OCI-LY7 (cell line): ENCODE data around the gene DENND10. TPM values are rescaled to one million over a fixed set of nuclear protein-coding genes. Genes with fewer than 3 reads are reported as not detected.
A peak's percentile ranks its signal among the peaks of the same experiment; 100 is the strongest.

Experiments used
- Bru-seq: library from RNA; stranded (reverse); fragments of 400-500 nt; gene quantifications from one replicate; lab custom pipeline; 2021; lab: Mats Ljungman, UMichigan
- BruChase-seq, 2 experiments: library from RNA; stranded (reverse); fragments of 400-500 nt; gene quantifications; one replicate each; lab custom pipeline; 2021; lab: Mats Ljungman, UMichigan
- BruUV-seq: library from RNA; stranded (reverse); fragments of 400-500 nt; replicated peaks from 2 replicates; lab custom pipeline; 2021; lab: Mats Ljungman, UMichigan
- CTCF ChIA-PET: fragments of 300-600 bp; sonication (Branson Sonifier 250); formaldehyde crosslinking; loops from one replicate; lab custom pipeline; 2022; ENCODE audit warnings: antibody characterized with exemption; ENCODE audit not compliant: unreplicated experiment; lab: Charles Lee
- POLR2A ChIA-PET: fragments of 300-600 bp; sonication (Branson Sonifier 250); formaldehyde crosslinking; loops from one replicate; lab custom pipeline; 2022; ENCODE audit warnings: antibody characterized with exemption; lab: Charles Lee
- DNase-seq: peaks from one replicate; pipeline ENCODE4 v3.0.0-alpha.2; 2015; ENCODE audit warnings: low spot score
- H2AFZ ChIP-seq: fragments of 200-600 bp; sonication (generic), shearing (Covaris generic); 2 replicates; pipeline ENCODE4 v1.6.1; 2014; ENCODE audit warnings: mild to moderate bottlenecking, antibody characterized with exemption, low read length, moderate library complexity
- H3K27ac ChIP-seq: fragments of 200-600 bp; sonication (generic); 2 replicates; pipeline ENCODE4 v1.5.1; 2014; ENCODE audit warnings: mixed run types, low read depth, mild to moderate bottlenecking, moderate library complexity, low read length, inconsistent platforms; ENCODE audit not compliant: poor library complexity, severe bottlenecking
- H3K36me3 ChIP-seq: fragments of 200-600 bp; sonication (generic); 2 replicates; pipeline ENCODE4 v1.6.1; 2014; ENCODE audit warnings: mild to moderate bottlenecking, antibody characterized with exemption, low read length, moderate library complexity, mixed read lengths; ENCODE audit not compliant: insufficient read depth
- H3K4me1 ChIP-seq: fragments of 200-600 bp; sonication (generic); 2 replicates; pipeline ENCODE4 v1.5.1; 2014; ENCODE audit warnings: mild to moderate bottlenecking, low read length; ENCODE audit not compliant: insufficient read depth, poor library complexity, severe bottlenecking
- H3K4me2 ChIP-seq: fragments of 200-600 bp; sonication (generic); 2 replicates; pipeline ENCODE4 v1.6.1; 2014; ENCODE audit warnings: mild to moderate bottlenecking, low read length
- H3K4me3 ChIP-seq: fragments of 200-600 bp; sonication (generic); 2 replicates; pipeline ENCODE4 v1.5.1; 2014; ENCODE audit warnings: mild to moderate bottlenecking, low read depth, low read length; ENCODE audit not compliant: poor library complexity, severe bottlenecking
- H3K79me2 ChIP-seq: fragments of 200-600 bp; sonication (generic); 2 replicates; pipeline ENCODE4 v1.6.1; 2016; ENCODE audit warnings: low read depth, mild to moderate bottlenecking, low read length, moderate library complexity, mixed read lengths; ENCODE audit not compliant: insufficient read depth
- H3K9me2 ChIP-seq: fragments of 200-600 bp; sonication (generic); 2 replicates; pipeline ENCODE4 v1.6.1; 2016; ENCODE audit warnings: mild to moderate bottlenecking, low read length, mixed read lengths; ENCODE audit not compliant: insufficient read depth
- H3K9me3 ChIP-seq: fragments of 200-600 bp; sonication (generic); 2 replicates; pipeline ENCODE4 v1.6.1; 2014; ENCODE audit warnings: mild to moderate bottlenecking, mixed run types, low read length, mixed read lengths
- H4K20me1 ChIP-seq: fragments of 200-600 bp; sonication (generic); 2 replicates; pipeline ENCODE4 v1.6.1; 2014; ENCODE audit warnings: mild to moderate bottlenecking, antibody characterized with exemption, low read length, moderate library complexity, mixed read lengths; ENCODE audit not compliant: insufficient read depth
- EZH2phosphoT487 ChIP-seq: fragments of 200-600 bp; sonication (generic); IDR thresholded peaks from 2 replicates; pipeline ENCODE4 v1.6.1; 2018; ENCODE audit warnings: low read depth, borderline replicate concordance, mild to moderate bottlenecking, mixed run types, antibody characterized with exemption, low read length, moderate library complexity, mixed read lengths
- intact Hi-C: fragments of 100-400 bp; cut with micrococcal nuclease; formaldehyde crosslinking; loops from one replicate; pipeline ENCODE4 v1.10.0; 2022; ENCODE audit not compliant: unreplicated experiment
- long read RNA-seq: library from polyadenylated mRNA; stranded (forward); transcript quantifications from one replicate; pipeline ENCODE4 v2.0.0, GENCODE V29; 2022
- total RNA-seq, 2 experiments: library from RNA; depleted of rRNA in 1 of 2; stranded (reverse); fragments of >200 nt in 1 of 2; shearing (Covaris generic) in 1 of 2; gene quantifications; 2 replicates each; pipeline ENCODE4 v1.2.3, GENCODE V29; 2014 to 2022
- TF ChIP-seq, protein P1 (sequence below): fragments of 200-600 bp; sonication (generic); conservative IDR thresholded peaks from 2 replicates; pipeline ENCODE4 v1.5.1; 2014; ENCODE audit warnings: mild to moderate bottlenecking, antibody characterized with exemption, low read length, moderate library complexity, mixed read lengths

The DENND10 gene, protein sequence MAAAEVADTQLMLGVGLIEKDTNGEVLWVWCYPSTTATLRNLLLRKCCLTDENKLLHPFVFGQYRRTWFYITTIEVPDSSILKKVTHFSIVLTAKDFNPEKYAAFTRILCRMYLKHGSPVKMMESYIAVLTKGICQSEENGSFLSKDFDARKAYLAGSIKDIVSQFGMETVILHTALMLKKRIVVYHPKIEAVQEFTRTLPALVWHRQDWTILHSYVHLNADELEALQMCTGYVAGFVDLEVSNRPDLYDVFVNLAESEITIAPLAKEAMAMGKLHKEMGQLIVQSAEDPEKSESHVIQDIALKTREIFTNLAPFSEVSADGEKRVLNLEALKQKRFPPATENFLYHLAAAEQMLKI
- total RNA-seq (2014; rRNA removed; shearing (Covaris generic)), result 17.8 and 18.0 TPM in 2 replicates
- 27.1 and 29.1 TPM in 2 replicates for total RNA-seq (2022)
- Bru-seq, nascent RNA, result percentile 55 among the genes with signal in this experiment
- percentile 51 among the genes with signal in this experiment for BruChase-seq, experiment 1, labeled RNA remaining after a 6-hour chase
- percentile 54 among the genes with signal in this experiment for BruChase-seq, experiment 2, labeled RNA remaining after a 2-hour chase
- long read RNA-seq, transcript FAM45A-201 (9 exons, 1,648 nt), result major isoform, 22 of 62 reads
- long read RNA-seq, partial matches to known transcripts, result 1 of 62 reads
- long read RNA-seq, other reads (novel, unspliced or antisense), result 36 of 62 reads

DNA sequence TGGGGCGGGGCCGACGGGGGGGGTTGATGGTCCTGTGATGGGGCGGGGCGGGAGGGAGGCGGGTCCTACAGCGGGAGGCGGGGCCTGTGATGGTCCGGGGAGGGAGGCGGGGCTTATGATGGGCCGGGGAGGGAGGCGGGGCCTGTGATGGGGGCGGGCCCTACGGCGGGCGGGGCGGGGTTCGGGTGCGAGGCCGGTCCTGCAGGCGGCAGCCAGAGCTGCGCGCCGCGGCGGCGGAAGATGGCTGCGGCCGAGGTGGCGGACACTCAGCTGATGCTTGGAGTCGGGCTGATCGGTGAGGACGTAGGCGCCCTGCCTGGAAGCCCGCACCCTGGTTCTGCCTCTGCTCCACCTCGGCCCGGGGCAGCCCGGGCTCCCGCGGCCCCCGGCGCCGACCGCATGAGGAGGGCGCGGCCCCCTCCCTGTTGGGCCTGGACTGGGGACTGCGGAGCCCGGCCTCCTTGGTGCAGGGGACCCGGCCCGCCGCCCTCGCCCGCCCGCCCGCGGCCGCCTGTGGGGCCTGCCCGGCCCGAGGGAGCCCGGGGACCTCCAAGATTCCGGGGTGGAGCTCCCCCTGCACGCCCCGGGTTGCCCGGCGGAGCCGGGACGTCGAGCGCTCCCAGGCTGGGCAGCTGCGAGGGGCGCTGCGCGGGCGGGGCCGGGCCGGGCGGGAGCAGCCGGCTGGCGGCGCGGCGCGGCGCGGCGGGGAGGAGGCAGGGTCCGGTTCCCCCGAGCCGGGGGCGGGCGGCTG lies at the start of gene DENND10:
TSS of gene DENND10 (plus strand) at position 211 of the 751 bp plus-strand sequence. CDS start at position 241, 30 bp downstream.
- TF ChIP-seq, protein P1, sequence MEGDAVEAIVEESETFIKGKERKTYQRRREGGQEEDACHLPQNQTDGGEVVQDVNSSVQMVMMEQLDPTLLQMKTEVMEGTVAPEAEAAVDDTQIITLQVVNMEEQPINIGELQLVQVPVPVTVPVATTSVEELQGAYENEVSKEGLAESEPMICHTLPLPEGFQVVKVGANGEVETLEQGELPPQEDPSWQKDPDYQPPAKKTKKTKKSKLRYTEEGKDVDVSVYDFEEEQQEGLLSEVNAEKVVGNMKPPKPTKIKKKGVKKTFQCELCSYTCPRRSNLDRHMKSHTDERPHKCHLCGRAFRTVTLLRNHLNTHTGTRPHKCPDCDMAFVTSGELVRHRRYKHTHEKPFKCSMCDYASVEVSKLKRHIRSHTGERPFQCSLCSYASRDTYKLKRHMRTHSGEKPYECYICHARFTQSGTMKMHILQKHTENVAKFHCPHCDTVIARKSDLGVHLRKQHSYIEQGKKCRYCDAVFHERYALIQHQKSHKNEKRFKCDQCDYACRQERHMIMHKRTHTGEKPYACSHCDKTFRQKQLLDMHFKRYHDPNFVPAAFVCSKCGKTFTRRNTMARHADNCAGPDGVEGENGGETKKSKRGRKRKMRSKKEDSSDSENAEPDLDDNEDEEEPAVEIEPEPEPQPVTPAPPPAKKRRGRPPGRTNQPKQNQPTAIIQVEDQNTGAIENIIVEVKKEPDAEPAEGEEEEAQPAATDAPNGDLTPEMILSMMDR, result no peak
- TF ChIP-seq EZH2phosphoT487, result no peak
- ChIA-PET CTCF (interaction anchor here (0.9 to 1.2 kb wide), 2 partner anchors 15 to 18 kb away, joined by 3 to 4 read pairs; no protein-coding TSS in a partner anchor), POLR2A (interaction anchor here (0.6 to 2.0 kb wide), 13 partner anchors 8 to 761 kb away, joined by 3 to 10 read pairs (median 4); partner anchors contain the start of gene EIF3A)
- H4K20me1 ChIP-seq, result no peaks in the 10 kb centered on the region
- H3K36me3 ChIP-seq, result peaks cover 8% of the 10 kb centered on the region; the same call in 1 of the 2 replicates
- intact Hi-C loops, result loop anchor here (1.0 to 2.0 kb wide), 2 partner anchors 17 to 61 kb away; partner anchors contain the start of gene SFXN4
- no peak within 1 kb of the TSS for H3K27ac ChIP-seq
- no TSS peak for BruUV-seq
- H3K4me1 ChIP-seq, result peaks cover 17% of the 10 kb centered on the region
- H3K4me2 ChIP-seq, result peak within 1 kb of the TSS; percentile 99
- peak; percentile 83 for DNase-seq
- peaks cover 9% of the 10 kb centered on the region; the same call in 1 of the 2 replicates for H3K79me2 ChIP-seq
- no peaks in the 10 kb centered on the region for H3K9me2 ChIP-seq
- peak within 1 kb of the TSS; percentile 83 for H3K4me3 ChIP-seq
- H2AFZ ChIP-seq, result peak within 1 kb of the TSS; percentile 66
- no peaks in the 10 kb centered on the region for H3K9me3 ChIP-seq

DNA sequence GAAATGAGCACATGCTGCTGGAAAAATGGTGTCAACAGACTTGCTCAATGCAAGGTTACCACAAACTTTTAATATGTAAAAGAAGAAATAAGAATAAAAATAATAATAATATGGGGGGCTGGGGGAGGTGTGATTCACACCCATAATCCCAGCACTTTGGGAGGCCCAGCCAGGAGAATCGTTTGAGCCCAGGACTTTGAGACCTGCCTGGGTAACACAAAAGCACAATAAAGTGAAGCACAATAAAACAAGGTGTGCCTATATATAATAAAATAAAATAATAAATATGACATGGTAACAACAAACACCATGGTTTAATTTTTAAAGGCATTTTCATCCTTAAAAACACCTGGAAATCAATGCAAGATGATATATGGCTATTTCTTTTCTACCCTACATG lies 48.4 kb upstream of the DENND10 start:
- peaks cover 64% of the 10 kb centered on the region for H3K79me2 ChIP-seq
- no peaks in the 10 kb centered on the region for H3K9me3 ChIP-seq
- no peaks in the 10 kb centered on the region for H3K9me2 ChIP-seq
- DNase-seq, result no peak
- H3K27ac ChIP-seq, result no peak overlapping the region
- CTCF ChIA-PET, result no interaction called here
- BruUV-seq, result no TSS peak
- H3K4me1 ChIP-seq, result no peaks in the 10 kb centered on the region
- no peak overlapping the region for H3K4me3 ChIP-seq
- POLR2A ChIA-PET, result no interaction called here
- intact Hi-C loops, result no loop called here
- no peak overlapping the region for H3K4me2 ChIP-seq
- H3K36me3 ChIP-seq, result peaks cover 100% of the 10 kb centered on the region
- no peak overlapping the region for H2AFZ ChIP-seq
- peaks cover 10% of the 10 kb centered on the region; the same call in 1 of the 2 replicates for H4K20me1 ChIP-seq
- TF ChIP-seq, protein P1, result no peak
- TF ChIP-seq EZH2phosphoT487, result no peak
